Measurements from ENCODE around the gene VRK3.

The VRK3 gene

GRCh38 chr19:49937750-49938381 is 87.3 kb downstream of the VRK3 start:
- Histone ChIP-seq H3K9ac (ENCODE audit: low read length) (no peak overlapping the region), H2AFZ (ENCODE audit: low read length) (no peak overlapping the region), H3K9me2 (ENCODE audit: low read depth, low read length) (no peaks in the 10 kb centered on the region), H3K27me3 (ENCODE audit: insufficient read depth, low read length) (no peaks in the 10 kb centered on the region), H3K4me1 (ENCODE audit: insufficient read depth, low read length, severe bottlenecking) (no peaks in the 10 kb centered on the region), H3F3A (ENCODE audit: insufficient read depth, low read length) (0 out of 2 replicates have a peak, but pooled peaks cover 2% of the 10 kb centered on the region), H3K27ac (ENCODE audit: low read depth, low read length, poor library complexity, severe bottlenecking) (no peak overlapping the region), H3K4me3 (ENCODE audit: low read depth, low read length, poor library complexity, severe bottlenecking) (no peak overlapping the region), H3K36me3 (ENCODE audit: insufficient read depth, low read length) (peaks cover 11% of the 10 kb centered on the region), H4K20me1 (ENCODE audit: insufficient read depth, low read length) (no peaks in the 10 kb centered on the region), H3K79me2 (ENCODE audit: insufficient read depth, low read length) (no peaks in the 10 kb centered on the region), H3K9me3 (ENCODE audit: low read length) (no peaks in the 10 kb centered on the region), H3K4me2 (ENCODE audit: low read length) (no peak overlapping the region)
- no peak for TF ChIP-seq EZH2 (IDR thresholded peaks at IDR 0.05; ENCODE audit: borderline replicate concordance, low read length)
- TF ChIP-seq CTCF (IDR thresholded peaks at IDR 0.05; ENCODE audit: low read length): peak; percentile 93

GRCh38 chr19:49936549-49936948 is 88.6 kb downstream of the VRK3 start:
- H3K79me2 ChIP-seq (ENCODE audit: insufficient read depth, low read length): no peaks in the 10 kb centered on the region
- no peak overlapping the region for H2AFZ ChIP-seq (ENCODE audit: low read length)
- H3K4me3 ChIP-seq (ENCODE audit: low read depth, low read length, poor library complexity, severe bottlenecking): no peak overlapping the region
- no peak overlapping the region for H3K4me2 ChIP-seq (ENCODE audit: low read length)
- H3K27me3 ChIP-seq (ENCODE audit: insufficient read depth, low read length): no peaks in the 10 kb centered on the region
- no peaks in the 10 kb centered on the region for H3K9me2 ChIP-seq (ENCODE audit: low read depth, low read length)
- no peaks in the 10 kb centered on the region for H4K20me1 ChIP-seq (ENCODE audit: insufficient read depth, low read length)
- no peak overlapping the region for H3K9ac ChIP-seq (ENCODE audit: low read length)
- peaks cover 2% of the 10 kb centered on the region for H3K4me1 ChIP-seq (ENCODE audit: insufficient read depth, low read length, severe bottlenecking)
- no peaks in the 10 kb centered on the region for H3K9me3 ChIP-seq (ENCODE audit: low read length)
- peaks cover 23% of the 10 kb centered on the region for H3K36me3 ChIP-seq (ENCODE audit: insufficient read depth, low read length)
- no peak for TF ChIP-seq CTCF (IDR thresholded peaks at IDR 0.05; ENCODE audit: low read length)
- no peak for TF ChIP-seq EZH2 (IDR thresholded peaks at IDR 0.05; ENCODE audit: borderline replicate concordance, low read length)
- 0 out of 2 replicates have a peak, but pooled peaks cover 2% of the 10 kb centered on the region for H3F3A ChIP-seq (ENCODE audit: insufficient read depth, low read length)
- no peak overlapping the region for H3K27ac ChIP-seq (ENCODE audit: low read depth, low read length, poor library complexity, severe bottlenecking)

- no peaks in the 10 kb centered on the region for H3K9me2 ChIP-seq (ENCODE audit: low read depth, low read length)
- no peak overlapping the region for H3K4me2 ChIP-seq (ENCODE audit: low read length)
- H3K9ac ChIP-seq (ENCODE audit: low read length): no peak overlapping the region
- no peak overlapping the region for H3K27ac ChIP-seq (ENCODE audit: low read depth, low read length, poor library complexity, severe bottlenecking)
- no peaks in the 10 kb centered on the region for H3K27me3 ChIP-seq (ENCODE audit: insufficient read depth, low read length)
- H4K20me1 ChIP-seq (ENCODE audit: insufficient read depth, low read length): no peaks in the 10 kb centered on the region
- no peak overlapping the region for H3K4me3 ChIP-seq (ENCODE audit: low read depth, low read length, poor library complexity, severe bottlenecking)
- H2AFZ ChIP-seq (ENCODE audit: low read length): no peak overlapping the region
- TF ChIP-seq EZH2 (IDR thresholded peaks at IDR 0.05; ENCODE audit: borderline replicate concordance, low read length): no peak
- TF ChIP-seq CTCF (IDR thresholded peaks at IDR 0.05; ENCODE audit: low read length): no peak
- peaks cover 20% of the 10 kb centered on the region for H3K4me1 ChIP-seq (ENCODE audit: insufficient read depth, low read length, severe bottlenecking)
- peaks cover 3% of the 10 kb centered on the region for H3K79me2 ChIP-seq (ENCODE audit: insufficient read depth, low read length)
- no peaks in the 10 kb centered on the region for H3K9me3 ChIP-seq (ENCODE audit: low read length)
- H3F3A ChIP-seq (ENCODE audit: insufficient read depth, low read length): 0 out of 2 replicates have a peak, but pooled peaks cover 2% of the 10 kb centered on the region
- peaks cover 47% of the 10 kb centered on the region for H3K36me3 ChIP-seq (ENCODE audit: insufficient read depth, low read length)
Measured at GRCh38 chr19:49933643-49934042, 91.5 kb downstream of the VRK3 start.

Data from OCI-LY1 (cell line).